GM12875 (cell line): Measurements from ENCODE around the gene TRERF1.

Source experiments
- H3K4me3 ChIP-seq: one replicate; pipeline ENCODE4 v1.5.1; 2011; ENCODE audit warnings: low read depth, low read length, control low read depth
- TF ChIP-seq, protein P1 (sequence below): IDR thresholded peaks from 2 replicates; pipeline ENCODE4 v1.5.1; 2011; ENCODE audit warnings: low read depth, mild to moderate bottlenecking, control low read depth, inconsistent platforms, low read length, moderate library complexity, borderline replicate concordance; ENCODE audit not compliant: insufficient read depth

TRERF1 gene

DNA sequence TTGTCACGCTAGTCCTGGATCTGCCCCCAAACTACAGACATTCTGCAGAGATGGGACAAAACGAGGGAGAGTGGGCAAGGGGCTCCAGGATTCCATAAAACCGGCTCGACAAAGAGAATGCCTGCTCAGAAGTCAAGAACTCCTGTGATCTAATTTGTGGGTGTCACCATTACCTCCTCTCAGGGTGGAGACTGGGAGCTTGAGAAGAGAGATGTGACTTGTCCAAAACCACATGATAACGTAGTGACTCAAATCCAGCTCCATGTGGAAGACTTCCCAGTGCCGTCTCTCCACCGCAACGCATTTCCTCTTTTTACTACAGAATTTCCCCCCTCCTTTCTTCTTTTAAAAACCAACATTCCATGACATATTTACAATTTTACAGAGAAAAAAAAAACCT lies 44.3 kb downstream of the TRERF1 start:
- H3K4me3 ChIP-seq, result no peak overlapping the region
- TF ChIP-seq, protein P1, sequence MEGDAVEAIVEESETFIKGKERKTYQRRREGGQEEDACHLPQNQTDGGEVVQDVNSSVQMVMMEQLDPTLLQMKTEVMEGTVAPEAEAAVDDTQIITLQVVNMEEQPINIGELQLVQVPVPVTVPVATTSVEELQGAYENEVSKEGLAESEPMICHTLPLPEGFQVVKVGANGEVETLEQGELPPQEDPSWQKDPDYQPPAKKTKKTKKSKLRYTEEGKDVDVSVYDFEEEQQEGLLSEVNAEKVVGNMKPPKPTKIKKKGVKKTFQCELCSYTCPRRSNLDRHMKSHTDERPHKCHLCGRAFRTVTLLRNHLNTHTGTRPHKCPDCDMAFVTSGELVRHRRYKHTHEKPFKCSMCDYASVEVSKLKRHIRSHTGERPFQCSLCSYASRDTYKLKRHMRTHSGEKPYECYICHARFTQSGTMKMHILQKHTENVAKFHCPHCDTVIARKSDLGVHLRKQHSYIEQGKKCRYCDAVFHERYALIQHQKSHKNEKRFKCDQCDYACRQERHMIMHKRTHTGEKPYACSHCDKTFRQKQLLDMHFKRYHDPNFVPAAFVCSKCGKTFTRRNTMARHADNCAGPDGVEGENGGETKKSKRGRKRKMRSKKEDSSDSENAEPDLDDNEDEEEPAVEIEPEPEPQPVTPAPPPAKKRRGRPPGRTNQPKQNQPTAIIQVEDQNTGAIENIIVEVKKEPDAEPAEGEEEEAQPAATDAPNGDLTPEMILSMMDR, result no peak

DNA sequence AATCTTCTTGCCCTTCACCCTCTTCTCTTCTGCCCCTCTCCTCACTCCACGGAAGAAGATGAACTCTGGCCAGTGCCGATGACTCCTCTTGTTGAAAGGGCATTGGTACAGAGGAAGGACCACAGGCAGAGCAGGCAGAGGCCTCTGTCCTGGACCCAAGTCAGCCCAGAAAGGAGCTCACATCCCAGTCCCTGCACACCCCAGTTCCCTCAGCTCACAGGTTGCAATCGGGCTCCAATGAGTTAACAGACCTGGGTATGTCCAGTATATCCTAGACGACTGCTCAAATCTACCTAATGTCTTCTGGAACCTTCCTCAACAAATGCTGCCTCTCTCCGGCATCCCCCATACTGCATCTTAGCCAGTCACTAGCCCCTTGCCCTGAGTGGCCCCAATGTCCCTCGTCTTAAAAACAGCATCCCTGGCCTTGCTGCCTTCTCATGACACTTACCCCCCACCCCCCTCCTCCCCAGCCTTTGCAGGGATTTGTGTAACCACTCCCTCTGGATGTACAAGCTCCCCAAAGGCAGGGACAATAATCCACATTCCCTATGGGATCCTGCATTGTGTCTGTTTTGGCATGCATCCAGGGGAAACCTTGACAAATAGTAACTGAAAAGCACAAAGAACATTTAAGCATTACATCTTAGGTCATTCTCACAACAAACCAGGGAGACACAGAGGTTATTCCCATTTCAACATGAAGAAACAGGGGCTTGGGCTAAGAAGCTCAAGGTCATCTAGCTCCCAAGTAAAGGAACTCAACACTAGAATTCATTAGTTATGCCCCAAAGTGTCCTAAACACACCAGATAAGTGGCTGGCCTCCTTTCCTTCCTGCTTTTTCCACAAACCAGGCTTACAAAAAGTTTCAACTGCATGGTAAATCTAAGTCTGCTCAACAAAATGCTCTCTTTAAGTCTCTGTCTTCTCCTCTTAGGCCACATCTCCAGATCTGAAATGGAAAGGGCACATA lies 45.1 kb downstream of the TRERF1 start:
- H3K4me3 ChIP-seq, result no peak overlapping the region
- TF ChIP-seq, protein P1, result no peak

DNA sequence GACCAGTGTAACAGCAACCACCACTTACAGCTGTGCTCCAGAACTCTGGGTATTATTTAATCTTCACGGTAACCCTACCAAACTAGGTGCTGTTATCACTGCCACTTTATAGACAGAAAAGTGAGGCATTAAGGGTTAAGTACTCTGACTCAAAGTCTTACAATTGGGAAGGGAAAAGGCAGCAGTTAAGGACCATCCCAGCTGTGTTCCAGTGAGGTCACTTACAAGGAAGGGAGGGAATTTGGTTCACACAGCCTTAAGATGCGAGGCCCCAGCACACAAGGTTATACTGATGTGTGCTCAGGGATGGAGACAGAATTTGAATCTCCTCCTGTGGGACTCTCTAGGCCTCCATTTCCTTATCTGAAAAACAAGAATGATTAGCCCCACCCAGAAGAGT lies 46.7 kb downstream of the TRERF1 start:
- no peak overlapping the region for H3K4me3 ChIP-seq
- TF ChIP-seq, protein P1, result no peak

DNA sequence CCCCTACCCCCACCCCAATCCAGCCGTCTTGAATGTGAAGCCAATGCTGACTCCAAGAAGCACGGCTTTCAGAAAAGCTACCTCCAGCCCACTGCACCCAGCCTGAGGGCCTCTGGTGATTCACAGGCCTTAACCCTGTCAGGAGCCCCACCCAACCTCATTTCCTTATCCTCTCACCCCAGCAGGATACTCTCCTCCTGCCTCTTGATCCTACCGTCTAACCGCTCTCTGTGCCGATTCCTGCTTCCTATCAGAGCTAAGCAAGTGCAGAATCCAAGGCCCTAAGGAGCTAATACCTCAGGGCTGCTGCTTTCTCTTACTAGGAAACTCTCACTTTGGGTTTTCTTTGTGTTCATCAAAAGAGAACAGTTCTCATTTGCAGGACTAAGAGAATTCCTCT lies 47.2 kb downstream of the TRERF1 start:
- TF ChIP-seq, protein P1, result no peak
- H3K4me3 ChIP-seq, result no peak overlapping the region

DNA sequence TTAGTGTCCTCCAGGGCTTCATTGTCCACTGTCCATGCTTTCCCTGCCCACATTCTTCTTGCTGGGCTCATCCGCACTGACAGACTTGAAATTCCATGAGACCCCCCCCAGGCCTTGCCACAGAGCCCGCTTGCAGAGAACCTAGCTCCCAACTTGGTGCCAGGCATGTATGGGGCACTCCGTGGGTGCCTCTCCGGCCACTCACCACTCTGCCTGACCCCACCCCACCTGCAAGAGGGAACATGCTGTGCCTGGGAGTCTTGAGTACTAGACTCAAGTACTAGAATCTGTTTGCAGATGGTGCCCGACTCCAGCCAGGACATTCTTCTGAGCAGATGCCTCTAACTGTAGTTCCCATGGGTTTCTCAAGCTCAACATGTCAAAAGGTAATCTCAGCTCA lies 47.9 kb downstream of the TRERF1 start:
- TF ChIP-seq, protein P1, result no peak
- H3K4me3 ChIP-seq, result no peak overlapping the region

DNA sequence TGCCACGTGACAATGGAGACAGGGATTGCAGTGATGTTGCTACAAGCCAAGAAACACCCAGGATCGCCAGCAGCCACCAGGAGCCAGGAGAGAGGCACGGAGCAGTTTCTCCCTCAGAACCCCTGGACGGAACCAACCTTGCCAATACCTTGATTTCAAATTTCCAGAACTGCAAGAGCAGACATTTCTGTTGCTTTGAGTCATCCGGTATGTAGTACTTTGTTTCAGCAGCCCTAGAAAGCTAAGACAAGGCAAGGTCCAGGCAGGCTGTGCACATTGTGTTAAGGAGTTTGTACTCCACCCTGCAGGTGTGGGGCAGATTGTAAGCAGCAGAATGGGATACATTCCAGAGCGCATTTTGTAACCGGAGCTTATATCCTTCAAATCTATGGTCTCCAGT lies 48.3 kb downstream of the TRERF1 start:
- TF ChIP-seq, protein P1, result no peak

DNA sequence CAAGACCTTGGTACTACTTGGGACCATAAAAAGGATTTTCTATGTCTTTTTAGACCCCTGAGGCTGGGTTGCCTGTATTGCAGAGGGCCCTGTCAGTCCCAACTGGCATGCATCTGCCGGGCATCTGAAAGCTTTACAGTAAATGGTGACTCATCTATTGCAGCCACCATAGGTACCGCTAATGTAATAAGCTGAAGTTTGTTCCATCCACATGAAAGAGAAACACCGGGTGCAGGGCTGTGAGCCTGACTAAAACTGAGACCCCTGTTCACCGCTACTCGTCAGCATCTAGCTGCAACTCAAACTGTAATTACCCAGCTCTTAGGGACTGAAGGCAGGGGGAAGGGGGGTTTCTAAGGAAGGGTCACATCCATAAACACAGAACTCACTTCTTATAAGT lies 49.5 kb downstream of the TRERF1 start:
- TF ChIP-seq, protein P1, result no peak

More for the DNA sequence above, 48.3 kb downstream of the TRERF1 start:
- H3K4me3 ChIP-seq, result no peak overlapping the region

More for the DNA sequence above, 49.5 kb downstream of the TRERF1 start:
- no peak overlapping the region for H3K4me3 ChIP-seq
